Daoy (cell line): ENCODE results near the gene TRMT112. TPM values are rescaled to one million over a fixed set of nuclear protein-coding genes. Genes with fewer than 3 reads are reported as not detected.
A peak's percentile ranks its signal among the peaks of the same experiment; 100 is the strongest.

Source experiments
- DNase-seq: peaks from one replicate; pipeline ENCODE4 v3.0.0-alpha.2; 2015; ENCODE audit warnings: low read depth
- total RNA-seq: library from RNA; depleted of rRNA; stranded (reverse); fragments of >200 nt; shearing (Covaris generic); gene quantifications from 2 replicates; pipeline ENCODE4 v1.2.3, GENCODE V29; 2014; rRNA removed

The TRMT112 gene
- 565 and 690 TPM in 2 replicates for total RNA-seq

- peak; percentile 98 for DNase-seq
Observed at GRCh38 chr11:64317325-64317960, at the start of gene TRMT112. Gene TRMT112 (minus strand): TSS chr11:64317559. CDS start chr11:64317526, 33 bp downstream.

GRCh38 chr11:64366751-64367150 lies 49.4 kb upstream of the TRMT112 start:
- no peak for DNase-seq

GRCh38 chr11:64364911-64365310 lies 47.6 kb upstream of the TRMT112 start:
- no peak for DNase-seq

GRCh38 chr11:64364435-64364834 lies 47.1 kb upstream of the TRMT112 start:
- no peak for DNase-seq

- DNase-seq = no peak
Observed at GRCh38 chr11:64362339-64362738, 45.0 kb upstream of the TRMT112 start.

GRCh38 chr11:64361659-64362058 lies 44.3 kb upstream of the TRMT112 start:
- no peak for DNase-seq

GRCh38 chr11:64360448-64360921 lies 43.1 kb upstream of the TRMT112 start:
- no peak for DNase-seq

- no peak for DNase-seq
Observed at GRCh38 chr11:64359712-64360445, 42.5 kb upstream of the TRMT112 start.

GRCh38 chr11:64358907-64359711 lies 41.8 kb upstream of the TRMT112 start, which contains the start of gene RPS6KA4:
Gene RPS6KA4 (plus strand): TSS chr11:64359162. CDS start chr11:64359236, 74 bp downstream.
- peak; percentile 84 for DNase-seq

- DNase-seq = no peak
Observed at GRCh38 chr11:64358536-64358906, 41.2 kb upstream of the TRMT112 start.

- DNase-seq = peak; percentile 91
Observed at GRCh38 chr11:64357904-64358535, 40.7 kb upstream of the TRMT112 start.

- no peak for DNase-seq
Observed at GRCh38 chr11:64357446-64357845, 40.1 kb upstream of the TRMT112 start.

GRCh38 chr11:64356498-64357411 lies 39.4 kb upstream of the TRMT112 start:
- peak; percentile 73 for DNase-seq

GRCh38 chr11:64355078-64355940 lies 38.0 kb upstream of the TRMT112 start:
- DNase-seq = peak; percentile 90

GRCh38 chr11:64353715-64354506 lies 36.6 kb upstream of the TRMT112 start:
- no peak for DNase-seq

GRCh38 chr11:64352995-64353714 lies 35.8 kb upstream of the TRMT112 start:
- DNase-seq = no peak

GRCh38 chr11:64352099-64352994 lies 35.0 kb upstream of the TRMT112 start:
- no peak for DNase-seq
